Activated CD8-positive, alpha-beta memory T cell treated with anti-CD3 and anti-CD28 coated beads, Interleukin-2, amount 50 U/mL, for 1 hour (primary cell): ENCODE results near the gene SCUBE1.

Experiments used
- DNase-seq: peaks from one replicate; pipeline ENCODE4 v3.0.0-alpha.2; 2020; ENCODE audit errors: extremely low read depth

The SCUBE1 gene

GRCh38 chr22:43199541-43199940 is 143.6 kb downstream of the SCUBE1 start:
- no peak for DNase-seq

- DNase-seq: no peak
Measured at GRCh38 chr22:43198936-43199335, 144.2 kb downstream of the SCUBE1 start.

- DNase-seq: no peak
Measured at GRCh38 chr22:43198126-43198525, 145.0 kb downstream of the SCUBE1 start.

- DNase-seq: no peak
Measured at GRCh38 chr22:43197271-43197941, 145.8 kb downstream of the SCUBE1 start.

- no peak for DNase-seq
Measured at GRCh38 chr22:43191831-43192230, 151.3 kb downstream of the SCUBE1 start.

GRCh38 chr22:43188829-43189545 is 154.2 kb downstream of the SCUBE1 start:
- DNase-seq: no peak

GRCh38 chr22:43187171-43188099 is 155.7 kb downstream of the SCUBE1 start:
- peak; percentile 80 for DNase-seq

GRCh38 chr22:43186272-43187170 is 156.7 kb downstream of the SCUBE1 start, which contains the start of gene TTLL12:
Gene TTLL12 (minus strand): TSS chr22:43187134. CDS start chr22:43187069, 65 bp downstream.
- no peak for DNase-seq

GRCh38 chr22:43185860-43186261 is 157.3 kb downstream of the SCUBE1 start:
- DNase-seq: no peak

GRCh38 chr22:43183496-43184277 is 159.5 kb downstream of the SCUBE1 start:
- no peak for DNase-seq

GRCh38 chr22:43182726-43183125 is 160.4 kb downstream of the SCUBE1 start:
- DNase-seq: no peak

- DNase-seq: no peak
Measured at GRCh38 chr22:43182118-43182517, 161.1 kb downstream of the SCUBE1 start.

GRCh38 chr22:43181321-43182076 is 161.7 kb downstream of the SCUBE1 start:
- no peak for DNase-seq

GRCh38 chr22:43180670-43181069 is 162.5 kb downstream of the SCUBE1 start:
- no peak for DNase-seq

- no peak for DNase-seq
Measured at GRCh38 chr22:43179911-43180195, 163.3 kb downstream of the SCUBE1 start.

GRCh38 chr22:43179146-43179910 is 163.8 kb downstream of the SCUBE1 start:
- no peak for DNase-seq

- no peak for DNase-seq
Measured at GRCh38 chr22:43177479-43177878, 165.7 kb downstream of the SCUBE1 start.

GRCh38 chr22:43176090-43176489 is 167.1 kb downstream of the SCUBE1 start:
- DNase-seq: no peak

GRCh38 chr22:43174941-43175531 is 168.1 kb downstream of the SCUBE1 start:
- DNase-seq: no peak
